Activated CD8-positive, alpha-beta memory T cell treated with anti-CD3 and anti-CD28 coated beads, Interleukin-2, amount 50 U/mL, for 1 hour (primary cell): Measurements from ENCODE around the gene NCOA1.

ENCODE experiments used
- DNase-seq: peaks from one replicate; pipeline ENCODE4 v3.0.0-alpha.2; 2020; ENCODE audit errors: extremely low read depth

The NCOA1 gene

DNA sequence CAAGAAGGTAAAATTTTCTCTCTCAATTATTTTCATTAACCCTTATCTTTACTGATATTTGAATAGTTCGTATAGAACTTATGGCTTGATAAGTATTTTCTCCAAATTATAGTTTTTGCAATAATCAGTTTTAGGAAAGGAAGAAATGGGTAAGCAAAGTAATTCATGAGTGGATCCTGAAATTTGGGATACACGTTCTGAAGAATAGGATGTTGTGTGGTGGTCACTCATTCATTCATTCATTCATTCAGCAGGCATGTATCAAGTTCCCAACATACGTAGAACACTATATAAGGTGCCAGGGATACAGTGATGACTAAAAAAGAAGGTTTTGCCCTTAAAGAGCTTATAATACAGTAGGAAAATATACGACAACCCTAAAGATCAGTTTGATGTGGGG is 206.7 kb downstream of the NCOA1 start:
- DNase-seq: no peak

DNA sequence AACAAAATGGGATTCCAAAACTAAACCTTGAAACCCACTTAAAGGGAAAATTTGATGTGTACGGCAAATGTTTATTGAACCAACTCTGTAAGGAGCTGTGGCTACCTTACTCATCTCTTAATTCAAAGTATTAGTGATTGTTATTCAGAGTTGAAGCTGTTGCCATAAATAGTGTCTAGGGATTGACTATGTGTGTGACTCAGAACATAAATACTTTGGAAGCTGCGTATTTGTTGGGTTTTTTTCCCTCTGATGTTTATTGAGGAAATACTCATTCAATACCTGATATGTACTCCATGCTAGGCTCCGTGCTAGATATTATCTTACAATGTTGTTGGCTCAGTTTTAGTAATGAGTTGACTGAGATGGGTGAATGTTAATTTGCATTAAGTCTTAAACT is 211.7 kb downstream of the NCOA1 start:
- DNase-seq: no peak

DNA sequence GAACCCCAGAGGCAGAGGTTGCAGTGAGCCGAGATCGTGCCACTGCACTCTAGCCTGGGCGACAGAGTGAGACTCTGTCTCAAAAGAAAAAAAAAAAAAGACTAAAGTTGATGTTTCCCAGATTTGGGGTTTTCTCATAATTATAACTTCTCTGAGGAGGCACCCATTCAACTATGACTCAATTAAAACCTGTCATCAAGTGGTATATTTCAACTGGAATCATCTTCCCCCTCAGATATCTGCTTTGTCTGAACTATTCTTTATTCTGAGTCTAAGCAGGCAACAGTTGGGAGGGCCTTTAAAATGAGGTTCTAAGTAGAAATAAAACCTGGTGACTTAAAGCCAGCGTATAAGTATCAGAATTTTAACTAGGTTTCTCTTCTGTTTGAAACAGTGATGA is 213.6 kb downstream of the NCOA1 start:
- DNase-seq: no peak

DNA sequence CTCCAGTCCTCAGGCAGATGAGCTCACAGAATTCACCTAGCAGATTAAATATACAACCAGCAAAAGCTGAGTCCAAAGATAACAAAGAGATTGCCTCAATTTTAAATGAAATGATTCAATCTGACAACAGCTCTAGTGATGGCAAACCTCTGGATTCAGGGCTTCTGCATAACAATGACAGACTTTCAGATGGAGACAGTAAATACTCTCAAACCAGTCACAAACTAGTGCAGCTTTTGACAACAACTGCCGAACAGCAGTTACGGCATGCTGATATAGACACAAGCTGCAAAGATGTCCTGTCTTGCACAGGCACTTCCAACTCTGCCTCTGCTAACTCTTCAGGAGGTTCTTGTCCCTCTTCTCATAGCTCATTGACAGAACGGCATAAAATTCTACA is 216.1 kb downstream of the NCOA1 start:
- DNase-seq: no peak

DNA sequence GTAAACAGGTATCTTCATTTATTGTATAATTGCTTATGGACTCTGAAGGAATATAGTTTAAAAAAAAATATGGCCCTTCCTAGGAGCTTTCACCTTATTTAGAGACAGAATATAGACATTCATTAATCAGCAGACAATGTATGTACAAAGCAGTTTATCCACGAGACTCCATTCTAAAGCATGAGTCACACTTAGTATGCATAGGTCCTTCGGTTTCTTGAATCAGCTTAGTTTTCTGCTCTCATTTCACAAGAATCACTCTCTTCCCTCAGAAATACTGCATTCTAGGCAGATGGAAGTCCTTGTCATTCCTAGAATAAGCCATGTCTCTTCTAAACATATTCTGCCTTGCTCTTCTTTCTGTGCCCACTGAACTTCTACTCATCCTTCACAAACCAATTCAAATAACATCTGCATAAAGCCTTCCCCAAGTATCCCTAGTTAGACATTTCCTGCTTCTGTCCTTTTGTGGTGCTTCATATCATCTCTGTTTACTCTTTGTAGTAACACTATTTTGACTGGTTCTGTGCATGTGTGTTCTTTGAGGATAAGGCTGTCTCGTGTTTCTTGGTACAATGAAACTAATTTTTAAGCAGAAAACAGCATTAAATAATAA is 217.6 kb downstream of the NCOA1 start:
- no peak for DNase-seq

DNA sequence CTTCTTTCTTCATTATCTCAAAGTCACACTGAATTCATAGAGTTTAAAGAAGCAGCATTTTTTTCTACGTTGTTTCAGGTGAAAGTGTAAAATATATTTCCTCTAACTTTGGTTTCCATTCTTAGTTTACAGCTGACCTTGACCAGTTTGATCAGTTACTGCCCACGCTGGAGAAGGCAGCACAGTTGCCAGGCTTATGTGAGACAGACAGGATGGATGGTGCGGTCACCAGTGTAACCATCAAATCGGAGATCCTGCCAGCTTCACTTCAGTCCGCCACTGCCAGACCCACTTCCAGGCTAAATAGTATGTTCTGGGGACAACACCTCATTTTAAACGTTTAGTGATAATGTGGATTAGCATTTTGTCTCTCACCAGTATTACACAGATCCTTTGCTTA is 219.8 kb downstream of the NCOA1 start:
- no peak for DNase-seq

DNA sequence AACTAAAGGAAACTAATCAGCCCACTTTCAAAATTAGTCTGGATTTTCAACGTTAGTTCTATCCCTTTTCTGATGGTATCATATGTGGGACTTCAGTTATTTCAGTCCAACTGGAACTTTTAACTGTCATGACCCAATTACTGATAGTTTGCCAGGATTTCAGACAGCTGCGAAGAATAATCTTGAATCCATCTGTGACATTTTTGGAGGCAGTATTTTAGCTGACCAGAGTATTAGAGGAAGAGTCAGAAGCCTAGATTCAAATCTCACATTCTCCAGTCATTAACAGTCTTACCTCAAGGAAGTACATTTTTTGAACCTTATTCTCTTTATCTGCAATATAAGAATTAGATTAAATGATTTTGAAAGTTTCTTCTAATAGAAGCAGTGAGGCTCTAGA is 220.8 kb downstream of the NCOA1 start:
- DNase-seq: no peak

DNA sequence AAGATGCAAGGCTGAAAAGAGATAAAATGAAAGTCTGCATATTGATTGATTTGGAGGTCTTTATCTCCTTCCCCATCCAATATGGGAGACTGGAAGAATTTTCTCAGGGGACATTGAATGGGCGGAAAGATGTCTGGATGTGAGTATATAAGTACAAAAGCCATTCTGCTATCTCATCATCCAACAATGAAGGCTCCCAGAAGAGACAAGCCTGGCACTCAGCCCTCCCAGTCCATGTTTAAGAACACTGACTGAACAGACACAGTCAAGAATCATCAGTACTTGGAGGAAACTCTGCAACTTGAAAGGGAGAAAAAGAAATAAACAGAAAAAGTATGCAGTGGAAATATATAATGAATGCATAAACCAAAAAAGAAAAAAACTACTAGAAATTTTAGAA is 221.2 kb downstream of the NCOA1 start:
- DNase-seq: no peak

DNA sequence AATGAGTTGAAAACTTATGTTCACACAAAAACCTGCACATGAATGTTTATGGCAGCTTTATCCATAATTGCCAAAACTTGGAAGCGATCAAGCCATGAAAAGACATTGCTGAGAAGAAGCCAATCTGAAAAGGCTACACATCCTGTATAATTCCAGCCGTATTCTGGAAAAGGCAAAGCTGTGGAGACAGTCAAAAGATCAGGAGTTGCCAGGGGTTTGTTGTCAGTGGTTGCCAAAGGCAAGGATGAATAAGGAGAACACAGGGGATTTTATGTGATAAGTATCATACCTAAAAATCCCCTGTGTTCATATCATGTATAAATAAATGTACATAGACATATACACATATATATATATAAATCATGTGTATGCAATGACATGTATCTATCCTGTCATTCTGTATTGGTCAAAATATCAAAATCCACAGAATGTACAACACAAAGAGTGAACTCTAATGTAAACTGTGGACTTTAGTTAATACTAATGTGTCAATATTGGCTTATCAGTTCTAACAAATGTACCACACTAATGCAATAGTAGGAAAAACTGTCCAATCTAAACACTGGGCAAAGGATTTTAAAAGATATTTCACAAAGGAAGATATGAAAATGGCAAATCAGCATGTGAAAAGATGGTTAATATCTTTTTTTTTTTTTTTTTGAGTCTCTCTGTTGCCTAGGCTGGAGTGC is 226.4 kb downstream of the NCOA1 start:
- no peak for DNase-seq

DNA sequence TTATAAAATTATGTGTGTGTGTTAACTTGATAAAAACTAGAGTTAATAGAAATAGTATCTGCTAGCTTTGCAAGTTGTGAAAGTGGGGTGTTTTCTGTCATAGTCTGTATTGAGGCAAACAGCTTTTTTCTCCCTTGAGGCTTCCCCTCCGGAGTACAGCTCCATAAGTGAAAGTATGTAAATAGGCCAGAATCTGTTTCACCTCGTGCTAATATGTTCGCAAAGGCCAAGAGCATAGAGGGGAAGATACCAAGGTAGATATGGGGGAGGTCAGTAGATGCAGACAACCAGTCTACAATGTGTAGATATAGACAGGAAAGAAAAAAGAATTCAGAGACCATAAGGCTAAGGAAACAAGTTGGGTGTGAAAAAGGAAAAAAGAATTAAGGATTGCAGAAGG is 229.3 kb downstream of the NCOA1 start:
- DNase-seq: no peak

DNA sequence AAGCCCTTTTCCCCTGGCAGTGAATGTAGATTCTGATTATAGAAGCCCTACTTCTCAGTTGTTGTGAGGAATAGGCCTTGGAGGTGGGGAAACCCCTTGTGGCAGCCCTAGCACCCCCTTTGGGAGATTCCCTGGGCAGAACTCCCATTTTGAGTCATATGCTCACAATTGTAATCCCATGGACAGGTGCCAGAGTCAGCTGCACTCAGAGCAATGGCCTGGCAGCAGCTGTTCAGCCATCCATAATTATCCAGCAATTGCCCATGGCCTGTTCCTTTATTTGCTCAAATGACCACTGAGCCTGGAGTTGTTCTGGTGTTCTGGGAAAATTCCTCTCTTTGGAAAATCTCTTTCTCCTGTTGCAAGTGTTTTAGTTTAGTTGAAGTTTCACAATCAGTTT is 230.4 kb downstream of the NCOA1 start:
- no peak for DNase-seq

DNA sequence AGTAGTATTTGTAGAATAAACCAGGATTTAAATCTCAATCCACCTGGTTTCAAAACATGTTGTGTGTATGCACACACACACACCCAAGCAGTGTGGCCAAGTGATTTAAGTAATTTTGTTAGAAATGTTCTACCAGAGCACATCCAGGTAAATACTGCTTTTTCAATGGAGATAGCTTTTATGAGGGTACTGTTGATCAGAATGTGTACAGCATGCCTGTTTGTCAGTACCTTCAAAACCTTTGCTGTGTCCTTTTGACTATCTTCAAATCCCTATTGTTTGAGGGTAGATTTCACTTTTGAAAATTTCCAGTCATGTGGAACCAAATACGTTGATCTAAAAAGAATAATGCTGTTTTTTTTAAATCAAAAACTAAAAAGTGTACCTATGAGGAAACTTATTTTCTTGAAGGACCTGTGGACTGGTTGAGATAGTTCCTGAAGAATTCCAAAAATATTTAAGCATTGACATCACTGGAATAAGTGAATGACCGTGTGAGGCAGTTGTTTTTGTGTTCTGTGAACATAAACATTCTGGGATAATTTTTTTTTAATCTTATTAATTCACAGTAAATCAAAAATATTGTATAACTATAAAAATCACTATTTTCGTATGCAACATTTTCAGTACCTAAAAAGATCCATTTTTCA is 231.2 kb downstream of the NCOA1 start:
- no peak for DNase-seq

DNA sequence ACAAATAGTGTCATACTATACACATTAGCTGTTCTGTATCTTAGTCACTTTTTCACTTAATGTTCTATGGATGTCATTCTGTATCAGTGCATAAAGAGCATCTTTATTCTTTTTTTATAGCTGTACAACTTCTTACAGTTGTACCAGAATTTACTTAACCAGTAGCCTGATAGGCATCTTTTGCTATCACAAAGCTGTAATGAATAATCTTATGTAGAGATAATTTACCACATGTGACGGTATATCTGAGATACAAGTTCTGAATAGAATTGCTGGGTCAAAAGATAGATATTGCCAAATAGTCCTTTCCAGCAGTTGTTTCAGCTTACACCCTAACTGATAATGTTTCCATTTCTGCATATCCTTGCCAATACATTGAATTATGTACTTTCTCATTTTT is 232.1 kb downstream of the NCOA1 start:
- DNase-seq: no peak

DNA sequence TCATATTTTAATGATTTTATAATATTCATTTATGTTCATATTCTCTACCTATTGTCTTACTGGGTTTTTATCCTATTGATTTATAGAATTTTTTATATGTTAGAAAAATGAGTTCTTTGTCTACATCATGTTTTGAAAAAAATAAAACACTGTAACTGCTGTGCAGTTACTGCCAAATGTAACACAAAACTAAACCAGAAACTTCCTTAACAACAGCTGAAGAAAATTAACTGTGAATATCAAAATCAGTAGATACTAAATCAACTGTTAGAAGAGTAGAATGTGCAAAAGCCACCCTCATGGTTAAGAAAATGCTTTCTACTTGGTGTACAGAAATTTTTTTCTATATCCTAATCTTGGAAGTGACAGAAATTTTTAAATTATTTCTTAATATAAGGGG is 232.6 kb downstream of the NCOA1 start:
- DNase-seq: no peak

DNA sequence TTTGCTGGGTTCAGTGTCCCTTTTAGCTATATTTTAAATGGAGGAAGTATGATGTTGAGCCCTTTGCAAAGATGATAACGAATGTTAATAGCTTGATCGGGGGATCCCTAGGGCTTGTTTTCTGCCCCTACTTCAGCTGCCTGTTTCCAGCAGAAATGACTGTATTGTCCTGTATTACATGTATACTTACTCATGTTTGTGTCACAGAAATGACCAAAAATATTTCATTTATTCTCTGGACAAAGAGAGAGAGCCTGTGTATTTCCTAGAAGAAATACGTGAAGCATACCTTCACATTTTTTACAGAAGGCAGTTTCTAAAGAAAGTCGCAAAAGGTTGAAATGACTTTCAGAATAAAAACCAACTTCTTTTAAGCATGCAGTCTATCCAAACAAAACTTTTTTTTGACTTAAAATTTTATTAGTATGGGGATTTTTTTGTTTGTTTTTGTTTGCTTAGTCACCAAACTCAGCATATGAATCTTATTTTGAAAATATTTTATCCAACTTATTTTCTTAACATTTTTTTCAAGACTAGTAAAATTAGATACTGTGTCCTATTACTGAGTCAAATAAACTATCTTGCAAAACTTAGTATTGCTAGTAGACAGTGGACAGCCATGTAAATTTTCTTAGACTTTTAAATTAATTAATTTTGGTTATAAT is 233.2 kb downstream of the NCOA1 start:
- DNase-seq: no peak

DNA sequence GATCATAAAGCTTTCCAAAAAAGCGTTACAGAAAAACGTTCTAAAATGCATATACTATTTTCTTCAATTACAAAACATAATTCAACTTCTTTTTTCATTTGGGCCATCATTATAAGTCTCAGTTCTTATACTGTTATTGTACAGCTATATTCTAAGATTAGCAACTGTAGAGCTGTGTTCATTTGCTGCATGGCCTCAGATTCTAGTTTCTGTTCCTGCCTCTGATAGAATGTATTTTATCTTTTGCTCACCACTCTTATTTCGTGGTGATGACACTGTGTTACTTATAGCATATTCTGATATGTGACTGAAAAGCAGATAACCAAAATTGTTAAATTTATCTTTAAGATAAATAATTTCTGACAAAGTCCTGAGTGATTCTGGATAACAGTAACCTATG is 234.9 kb downstream of the NCOA1 start:
- no peak for DNase-seq

DNA sequence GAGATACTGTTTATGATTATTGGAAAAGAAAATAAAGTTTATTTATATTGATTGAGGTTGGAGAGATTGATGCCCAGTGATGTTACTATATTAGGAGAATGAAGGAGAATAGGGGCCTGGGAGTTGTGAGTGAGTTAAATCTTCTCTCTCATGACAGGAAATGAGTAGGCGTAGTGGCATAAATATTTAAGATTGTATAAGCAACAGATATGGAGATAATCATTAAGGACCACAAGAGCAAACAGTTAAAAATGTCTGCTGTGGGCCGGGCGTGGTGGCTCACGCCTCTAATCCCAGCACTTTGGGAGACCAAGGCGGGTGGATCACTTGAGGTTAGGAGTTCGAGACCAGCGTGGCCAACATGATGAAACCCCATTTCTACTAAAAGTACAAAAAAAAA is 239.4 kb downstream of the NCOA1 start:
- DNase-seq: no peak

DNA sequence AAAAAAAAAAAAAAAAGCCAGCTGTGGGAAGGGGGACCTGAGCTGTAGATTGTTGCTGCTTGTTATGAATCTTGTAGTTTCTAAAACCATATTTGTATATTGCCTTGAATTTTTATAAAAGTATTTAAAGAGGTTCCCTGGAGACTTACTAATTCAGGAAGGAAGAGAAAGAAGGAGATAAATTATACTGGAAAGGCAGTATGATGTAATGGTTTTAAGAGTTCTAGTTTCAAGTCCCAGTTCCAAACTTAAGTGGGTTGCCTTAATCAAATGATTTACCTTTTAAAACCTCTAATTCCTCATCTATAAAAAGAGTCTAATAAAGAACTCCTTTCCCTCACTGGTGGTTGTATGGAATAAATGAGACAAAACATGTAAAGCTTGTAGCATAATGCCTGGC is 240.0 kb downstream of the NCOA1 start:
- DNase-seq: no peak

DNA sequence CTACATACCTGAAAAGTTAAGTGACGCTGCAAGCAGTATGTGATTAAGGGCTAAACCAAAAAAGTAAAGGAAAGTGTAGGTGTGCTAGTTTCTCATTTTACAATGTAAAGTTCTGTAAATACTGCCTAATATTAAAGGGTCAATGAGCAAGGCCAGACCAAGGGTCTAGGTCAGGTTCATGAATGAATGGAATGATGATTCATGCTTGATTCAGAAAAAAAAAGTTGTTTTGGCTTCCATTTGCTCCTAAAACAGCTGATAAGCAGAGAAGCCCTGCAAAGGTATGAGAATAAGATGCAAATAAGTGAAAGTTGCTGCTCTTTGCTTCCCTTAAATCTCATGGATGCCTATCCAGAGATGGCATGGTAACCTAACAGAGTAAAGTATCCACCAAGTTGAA is 240.9 kb downstream of the NCOA1 start:
- DNase-seq: no peak

DNA sequence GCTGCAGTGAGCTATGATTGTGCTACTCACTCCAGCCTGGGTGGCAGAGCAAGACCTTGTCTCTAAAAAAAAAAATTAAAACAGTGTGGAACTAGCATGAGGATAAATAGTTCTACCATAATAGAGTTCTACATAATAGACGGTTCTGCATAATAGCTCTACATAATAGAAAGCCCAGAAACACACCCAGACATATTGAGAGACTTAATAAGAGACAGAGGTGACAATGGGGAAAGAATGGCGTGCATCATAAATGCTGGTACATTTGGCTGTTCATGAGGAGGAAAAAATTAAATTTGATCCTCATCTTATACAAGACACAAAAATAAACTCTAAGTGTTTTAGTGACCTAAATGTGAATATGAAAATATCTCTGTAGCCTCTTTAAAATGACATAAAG is 243.7 kb downstream of the NCOA1 start:
- DNase-seq: no peak

DNA sequence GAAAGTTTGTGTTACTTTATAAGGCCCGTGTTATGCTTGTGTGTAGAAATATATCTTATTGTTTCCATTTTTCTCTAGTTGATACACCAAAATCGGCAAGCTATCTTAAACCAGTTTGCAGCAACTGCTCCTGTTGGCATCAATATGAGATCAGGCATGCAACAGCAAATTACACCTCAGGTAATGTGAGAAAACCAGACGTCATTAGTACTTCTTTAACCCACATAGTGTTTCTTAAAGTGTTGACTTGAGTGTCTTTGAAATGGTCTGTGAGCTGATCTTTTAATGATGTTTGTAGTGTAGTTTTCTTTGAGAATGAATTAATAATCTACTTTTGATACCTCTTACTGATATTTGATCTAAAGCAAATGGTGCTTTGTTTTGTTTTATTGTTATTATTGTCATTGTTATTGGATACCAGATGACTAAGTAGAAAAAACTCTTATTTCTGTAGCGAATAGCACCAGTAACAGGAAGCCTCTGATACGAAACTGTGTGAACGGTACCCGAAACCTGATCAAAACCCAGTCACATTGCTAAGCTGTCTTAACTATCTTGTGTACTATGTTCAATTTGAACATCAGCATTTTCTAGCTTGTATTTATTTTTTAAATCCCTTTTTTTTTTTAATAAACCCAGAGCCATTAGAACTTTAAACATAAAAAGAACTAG is 248.4 kb downstream of the NCOA1 start:
- no peak for DNase-seq

DNA sequence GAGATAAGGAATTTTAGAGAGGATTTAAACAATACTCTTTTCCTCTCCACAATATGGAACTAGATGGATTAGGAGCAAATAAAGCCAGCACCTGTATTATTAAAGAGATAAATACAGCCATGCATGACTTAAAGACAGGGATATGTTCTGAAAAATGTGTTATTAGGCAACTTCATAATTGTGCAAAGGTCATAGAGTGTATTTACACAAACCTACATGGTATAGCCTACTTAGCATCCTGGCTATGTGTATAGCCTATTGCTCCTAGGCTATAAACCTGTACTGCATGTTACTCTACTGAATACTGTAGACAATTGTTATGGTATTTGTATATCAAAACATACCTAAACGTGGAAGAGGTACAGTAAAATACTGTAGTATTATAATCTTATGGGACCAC is 249.1 kb downstream of the NCOA1 start:
- DNase-seq: no peak
